ENCODE data around the gene PTPA.
"Not testable (repeated sequence)": the region's sequence is repeated elsewhere in the genome, so short reads cannot be mapped to it uniquely, and the experiment has no call there.

Gene PTPA

DNA sequence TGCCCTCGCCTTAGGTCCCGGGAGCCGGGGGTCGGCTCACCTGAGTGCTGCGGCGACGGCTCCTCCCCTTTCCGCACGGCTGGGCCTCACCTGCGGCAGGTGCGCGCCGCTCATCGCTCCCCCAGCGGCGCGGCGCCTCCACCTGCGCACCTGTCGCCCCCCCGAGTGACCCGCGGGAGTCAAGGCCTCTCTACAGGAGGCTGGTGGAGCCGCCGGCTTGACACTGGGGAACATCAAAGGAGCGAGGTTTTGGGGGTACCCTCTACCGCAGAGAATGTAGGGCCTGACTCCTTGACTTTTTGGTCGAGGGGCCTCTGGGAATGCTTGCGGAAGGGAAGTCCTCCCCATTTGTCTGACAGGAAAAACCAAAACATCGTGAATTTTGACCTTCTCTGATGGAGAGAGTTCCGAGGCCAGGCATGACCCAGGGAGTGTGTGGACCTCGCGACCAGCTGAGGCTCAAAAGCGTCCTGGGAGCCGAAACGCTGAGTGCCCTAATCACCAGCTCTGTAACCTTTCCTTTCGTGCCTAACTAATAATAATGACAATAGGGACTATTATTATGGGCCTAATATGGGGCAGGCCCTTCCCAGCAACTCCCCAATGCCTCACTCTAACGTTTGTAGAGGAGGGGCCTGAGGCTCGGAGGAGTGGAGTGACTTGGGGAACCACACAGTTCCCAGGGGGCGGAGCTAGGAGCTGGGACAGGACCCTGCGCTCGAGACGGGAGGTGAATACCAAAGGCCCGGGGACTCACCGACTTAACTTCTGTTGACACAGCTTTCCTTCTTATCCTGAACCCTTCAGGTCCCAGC is 67.6 kb downstream of the PTPA start:
- no peak for DNase-seq

DNA sequence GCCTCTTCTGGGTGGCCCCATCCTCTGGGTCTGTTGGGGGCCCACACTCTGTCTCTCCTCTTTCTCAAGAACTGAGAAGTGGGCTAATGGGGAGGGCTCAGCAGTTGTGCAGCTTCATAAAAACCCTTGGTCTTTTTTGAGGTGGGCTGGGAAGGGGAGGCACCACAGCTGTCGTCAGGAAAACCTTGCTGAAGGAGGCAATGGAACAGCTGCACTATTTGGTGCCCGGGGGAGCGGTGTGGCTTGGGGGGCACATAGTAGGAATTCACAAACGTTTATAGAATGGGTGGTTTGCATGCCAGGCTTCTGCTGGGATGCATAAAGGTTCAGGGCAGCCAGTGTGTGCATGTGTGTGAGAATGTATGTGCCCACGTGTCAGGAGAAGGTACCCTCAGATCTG is 70.0 kb downstream of the PTPA start:
- no peak for DNase-seq

DNA sequence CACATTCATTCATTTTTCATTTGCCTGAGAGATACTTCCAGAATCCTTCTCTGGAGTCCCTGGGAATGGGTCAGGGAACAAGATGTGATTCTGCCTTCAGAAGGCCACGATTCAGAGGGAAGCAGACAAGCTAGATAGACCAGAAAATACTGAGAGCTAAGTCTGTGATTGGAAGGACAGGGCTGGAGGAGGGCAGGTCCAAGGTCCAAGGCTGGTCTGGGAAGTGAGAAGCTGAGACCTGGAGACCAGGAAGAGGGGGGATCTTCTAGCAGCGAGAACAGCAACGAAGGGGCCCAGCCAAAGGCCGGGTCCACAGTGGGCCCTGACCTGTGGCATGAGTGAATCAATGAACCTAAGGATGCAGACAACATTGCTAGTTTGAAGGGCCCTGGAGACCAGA is 70.9 kb downstream of the PTPA start:
- no peak for DNase-seq

DNA sequence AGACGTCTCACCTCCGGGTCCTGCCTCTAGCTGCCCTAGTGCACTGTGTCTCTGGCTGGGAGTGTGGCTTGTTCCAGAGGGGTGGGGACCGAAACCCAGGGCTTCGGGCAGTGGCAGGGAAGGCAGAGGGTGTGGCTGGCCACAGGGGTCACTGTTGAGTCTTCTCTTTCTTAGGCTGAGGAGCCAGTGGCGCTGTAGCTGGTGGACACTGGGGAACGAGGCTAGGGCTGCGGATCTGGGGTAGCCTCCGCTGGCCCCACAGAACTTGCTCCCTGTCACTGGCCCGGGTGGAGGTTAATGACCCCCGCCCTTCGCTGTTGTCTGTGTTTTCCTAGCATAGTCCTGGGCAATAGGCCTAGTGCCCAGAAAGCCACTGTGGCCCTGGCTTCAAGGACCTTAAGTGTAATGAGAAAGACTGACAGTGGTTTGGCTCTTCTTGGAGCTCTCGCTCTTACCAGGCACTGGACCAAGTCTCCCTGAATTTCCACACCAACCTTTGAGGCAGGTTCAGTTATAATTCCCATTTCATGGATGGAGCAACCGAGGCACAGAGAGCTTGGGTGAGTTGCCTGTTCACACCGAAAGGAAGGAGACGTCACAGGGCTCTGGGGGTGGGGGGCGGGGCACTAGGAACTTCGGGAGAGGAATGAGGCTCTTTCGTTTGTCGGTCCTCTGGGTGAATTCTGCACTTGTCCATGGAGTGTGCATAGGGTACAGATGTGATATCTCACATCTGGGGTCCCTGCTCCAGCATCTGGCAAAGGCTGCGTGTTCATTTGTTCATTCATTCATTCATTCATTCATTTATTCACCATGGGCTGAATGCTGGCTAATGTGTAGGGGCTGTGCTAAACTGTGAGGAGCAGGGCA is 71.6 kb downstream of the PTPA start:
- no peak for DNase-seq

DNA sequence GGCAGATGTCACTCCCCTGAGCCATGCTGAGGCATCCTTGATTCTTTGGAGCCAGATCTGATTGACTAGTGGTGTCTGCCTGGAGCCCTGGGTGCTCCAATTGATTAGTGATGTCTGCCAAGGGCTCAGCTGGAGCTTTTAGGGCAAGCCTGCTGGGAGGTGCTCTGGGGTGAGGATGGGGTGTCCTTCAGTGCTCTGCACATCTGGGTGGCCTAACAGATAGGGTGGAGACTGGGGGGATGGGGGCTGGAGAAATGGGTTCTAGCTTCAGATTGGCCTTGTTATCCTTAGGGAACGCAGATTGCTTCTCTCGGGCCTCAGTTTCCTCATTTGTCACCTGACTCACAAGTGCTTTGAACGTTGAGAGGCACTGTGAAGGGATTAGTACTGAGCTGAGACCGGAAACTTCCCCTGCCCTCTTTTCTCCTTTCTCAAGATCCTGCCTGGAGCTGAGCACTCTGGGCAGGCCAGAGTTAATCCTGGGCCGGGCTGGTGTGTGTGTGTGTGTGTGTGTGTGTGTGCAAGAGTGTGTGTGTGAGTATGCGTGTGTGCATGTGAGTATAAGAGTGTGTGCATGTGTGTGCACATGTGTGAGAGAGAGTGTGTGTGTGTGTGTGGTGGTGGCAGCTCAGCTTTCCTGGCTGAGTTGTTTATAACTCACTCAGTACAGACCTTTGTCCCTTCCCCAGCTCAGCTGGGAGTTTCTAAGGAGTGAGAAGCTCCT is 72.4 kb downstream of the PTPA start:
- DNase-seq: no peak

DNA sequence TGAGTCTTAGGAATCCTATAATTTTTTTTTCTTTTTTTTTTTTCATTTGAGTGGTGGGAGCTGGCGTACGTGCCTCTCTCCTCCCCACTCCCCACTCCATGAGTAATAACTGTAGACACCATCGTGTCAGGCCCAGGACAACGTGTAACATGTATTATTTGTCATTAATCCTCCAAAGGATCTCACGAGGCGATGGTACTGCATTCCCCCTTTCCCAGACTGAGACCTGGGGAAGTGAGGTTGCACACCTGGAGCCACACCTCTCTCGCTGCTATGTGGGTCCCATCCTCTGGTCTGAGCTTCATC is 73.0 kb downstream of the PTPA start:
- no peak for DNase-seq

DNA sequence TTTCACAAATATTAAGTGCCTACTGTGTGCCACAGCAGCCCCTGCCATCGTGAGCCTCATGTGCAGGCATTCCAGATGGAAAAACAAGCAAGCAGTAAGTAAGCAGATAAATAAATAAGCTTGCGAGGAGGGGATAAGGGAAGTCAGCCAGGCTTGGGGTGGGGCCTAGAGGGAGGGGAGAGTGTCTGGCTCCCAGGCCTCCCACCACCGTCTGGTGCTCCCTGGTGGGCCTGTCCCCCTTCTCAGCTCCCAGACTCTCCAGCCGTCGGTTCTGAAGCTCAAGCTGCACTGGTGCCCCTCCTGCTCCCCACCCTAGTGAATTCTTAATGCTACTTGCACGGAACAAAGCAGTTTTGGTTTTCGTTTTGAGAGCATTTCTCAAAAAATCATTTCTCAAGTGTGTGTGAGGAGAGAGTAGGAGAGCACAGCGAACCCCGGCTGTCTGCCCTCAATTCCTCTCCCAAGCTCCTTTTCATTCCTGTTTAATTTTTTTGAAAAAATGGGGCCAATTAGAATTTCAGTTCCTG is 73.4 kb downstream of the PTPA start:
- no peak for DNase-seq

DNA sequence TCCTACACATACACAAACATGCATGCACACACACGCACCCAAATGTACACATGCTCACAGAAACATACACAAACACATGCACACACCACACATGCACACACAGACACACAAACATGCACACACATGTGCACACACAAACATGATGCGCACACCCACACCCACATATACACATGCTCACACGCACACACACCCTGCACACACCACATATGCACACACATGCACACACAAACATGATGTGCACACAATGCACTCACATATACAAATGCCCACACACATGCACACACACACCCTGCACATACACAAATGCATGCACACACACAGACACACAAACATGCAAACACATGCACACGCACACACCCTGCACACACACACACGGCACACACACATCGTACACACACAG is 74.2 kb downstream of the PTPA start:
- DNase-seq: no peak

DNA sequence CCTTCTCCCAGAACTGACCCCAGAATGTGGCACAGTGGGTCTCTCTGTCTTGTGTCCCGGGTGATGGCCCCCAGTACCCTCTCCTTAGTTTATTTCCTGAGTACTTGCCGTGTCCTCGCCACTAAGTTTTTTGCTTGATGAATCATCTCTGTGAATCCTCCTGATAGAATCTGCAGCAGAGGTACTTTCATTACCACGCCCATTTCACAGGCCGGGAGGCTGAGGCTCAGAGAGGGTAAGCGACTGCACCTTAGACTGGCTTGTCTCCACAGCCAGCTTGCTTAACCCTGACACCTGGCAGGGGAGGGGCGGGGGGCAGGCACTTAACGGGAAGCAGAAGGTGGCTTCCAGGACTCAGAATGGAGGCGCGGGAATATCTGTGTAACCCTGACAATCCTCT is 74.8 kb downstream of the PTPA start:
- DNase-seq: no peak

DNA sequence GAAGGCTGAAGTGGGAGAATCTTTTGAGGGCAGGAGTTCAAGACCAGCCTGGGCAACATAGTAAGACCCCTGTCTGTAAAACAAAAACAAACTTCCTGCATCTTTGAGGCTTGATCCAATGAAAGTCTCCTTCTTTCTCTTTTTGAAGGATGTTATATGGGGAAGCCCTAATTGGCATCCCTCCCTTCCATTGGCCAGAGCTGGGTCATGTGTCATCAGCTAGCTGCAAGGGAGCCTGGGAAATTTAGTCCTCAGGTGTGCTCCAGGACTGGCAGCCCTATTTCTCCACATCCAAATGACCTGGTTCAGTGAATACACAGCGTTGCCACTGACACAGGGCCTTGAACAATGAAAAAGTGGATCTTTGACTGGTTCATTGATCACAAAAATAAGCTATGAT is 75.8 kb downstream of the PTPA start:
- no peak for DNase-seq

DNA sequence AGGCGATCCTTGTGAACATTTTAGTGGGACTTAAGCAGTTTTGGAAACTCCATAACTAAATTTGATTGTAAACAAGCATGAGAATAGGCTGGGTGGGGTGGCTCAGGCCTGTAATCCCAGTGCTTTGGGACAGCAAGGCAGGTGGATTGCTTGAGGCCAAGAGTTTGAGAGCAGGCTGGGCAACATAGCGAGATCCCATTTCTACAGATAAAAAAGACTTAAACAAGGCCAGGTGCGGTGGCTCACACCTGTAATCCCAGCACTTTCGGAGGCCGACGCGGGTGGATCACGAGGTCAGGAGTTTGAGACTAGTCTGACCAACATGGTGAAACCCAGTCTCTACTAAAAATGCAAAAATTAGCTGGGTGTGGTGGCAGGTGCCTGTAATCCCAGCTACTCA is 78.8 kb downstream of the PTPA start:
- not testable (repeated sequence) for DNase-seq

DNA sequence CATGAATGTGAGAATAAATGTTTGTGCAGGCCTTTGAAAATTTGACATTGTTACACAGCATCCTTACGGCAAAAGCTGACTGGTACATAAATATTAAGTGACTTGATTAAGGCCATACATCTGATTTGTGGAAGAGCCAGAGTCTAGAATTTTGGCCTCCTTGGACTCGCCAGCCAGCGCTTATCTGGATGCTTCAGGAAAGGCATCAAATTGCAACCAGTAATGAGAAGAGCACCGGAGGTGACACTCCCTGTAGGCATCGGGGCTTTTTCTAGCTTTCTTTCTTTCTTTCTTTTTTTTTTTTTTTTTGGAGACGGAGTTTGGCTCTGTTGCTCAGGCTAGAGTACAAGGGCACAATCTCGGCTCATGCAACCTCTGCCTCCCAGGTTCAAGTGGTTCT is 80.0 kb downstream of the PTPA start:
- DNase-seq: no peak

DNA sequence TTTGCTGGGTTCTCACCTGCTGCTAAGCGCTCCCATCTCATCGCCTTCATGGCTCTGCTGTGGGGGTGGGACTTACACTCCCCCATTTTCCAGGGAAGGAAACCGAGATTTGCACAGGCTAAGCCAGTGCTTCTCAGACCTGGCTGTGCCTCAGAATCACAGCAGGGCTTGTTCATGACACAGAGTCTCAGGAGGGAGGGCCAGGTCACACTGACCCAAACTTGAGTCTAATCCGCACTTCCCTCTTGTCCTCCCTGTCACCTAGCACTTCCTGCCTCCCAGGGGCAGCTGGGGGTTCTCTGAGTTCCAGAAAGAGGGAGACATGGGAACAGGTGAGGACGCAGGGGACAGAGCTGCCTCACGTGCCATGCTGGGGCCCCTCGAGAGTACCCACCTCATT is 82.4 kb downstream of the PTPA start:
- no peak for DNase-seq

DNA sequence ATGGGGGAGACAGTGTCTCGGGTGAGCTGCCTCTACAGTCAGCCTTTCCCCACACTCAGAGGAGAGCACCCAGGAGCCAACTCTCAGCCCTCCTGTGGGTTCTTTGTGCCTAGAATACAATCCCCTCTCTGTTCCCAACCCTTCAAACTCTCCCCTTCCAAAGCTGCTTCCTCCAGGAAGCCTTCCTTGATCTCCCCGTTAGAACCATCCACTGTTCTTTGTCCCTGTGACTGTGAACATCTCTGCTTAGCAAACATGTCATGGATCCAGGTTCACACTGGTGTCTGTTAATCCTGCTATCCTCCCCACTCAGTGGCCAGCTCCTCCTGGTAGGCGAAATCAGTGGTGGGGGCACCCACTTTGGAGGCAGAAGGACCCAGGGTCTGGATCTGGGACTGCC is 83.0 kb downstream of the PTPA start:
- DNase-seq: no peak

DNA sequence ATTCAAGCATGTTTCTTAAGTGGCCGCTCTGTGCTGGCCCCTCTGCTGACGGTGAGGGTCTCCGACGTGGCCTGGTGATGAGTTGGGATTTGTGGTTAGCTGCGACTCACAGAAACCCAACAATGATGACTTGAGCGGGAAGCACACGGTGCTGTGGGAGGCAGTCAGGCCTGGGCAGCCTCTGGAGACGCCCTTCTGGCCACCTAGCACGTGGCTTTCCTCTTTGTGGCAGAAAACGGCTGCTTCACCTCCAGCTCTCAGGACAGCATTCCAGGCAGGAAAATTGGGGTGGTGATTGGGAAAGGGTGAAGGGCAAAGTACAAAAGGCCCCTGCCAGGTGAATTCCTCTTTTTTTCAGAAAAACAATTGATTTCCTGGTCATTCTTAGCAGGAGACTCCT is 84.4 kb downstream of the PTPA start:
- no peak for DNase-seq

DNA sequence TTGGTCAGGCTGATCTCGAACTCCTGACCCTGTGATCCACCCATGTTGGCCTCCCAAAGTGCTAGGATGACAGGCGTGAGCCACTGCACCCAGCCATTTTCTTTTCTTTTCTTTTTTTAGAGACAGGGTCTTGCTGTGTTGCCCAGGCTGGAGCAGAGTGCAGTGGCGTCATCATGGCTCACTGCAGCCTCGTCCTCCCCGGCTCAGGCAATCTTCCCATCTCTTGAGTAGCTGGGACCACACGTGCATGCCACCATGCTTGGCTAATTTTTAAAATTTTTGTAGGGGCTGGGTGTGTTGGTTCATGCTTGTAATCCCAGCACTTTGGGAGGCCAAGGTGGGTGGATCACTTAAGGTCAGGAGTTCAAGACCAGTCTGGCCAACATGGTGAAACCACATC is 85.8 kb downstream of the PTPA start:
- DNase-seq: not testable (repeated sequence)

DNA sequence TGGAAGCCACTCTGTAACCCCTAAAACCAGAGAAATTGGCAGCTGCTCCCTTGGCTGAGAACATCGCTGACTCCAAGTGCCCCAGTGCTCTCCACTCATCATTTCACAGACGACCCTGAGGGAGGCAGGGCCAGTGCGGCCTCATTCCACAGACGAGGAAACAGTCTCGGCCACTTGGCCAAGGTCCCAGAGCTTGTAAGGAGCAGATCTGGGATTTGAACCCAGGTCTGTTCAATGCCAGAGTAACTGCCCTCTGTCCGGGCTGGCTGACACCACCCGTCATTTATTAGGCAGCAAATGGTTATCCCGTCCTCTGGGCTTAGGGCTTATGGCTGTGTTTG is 86.7 kb downstream of the PTPA start:
- DNase-seq: no peak
